Fibroblast of villous mesenchyme (primary cell): Measurements from ENCODE around the gene RASGRP2. TPM values are rescaled to one million over a fixed set of nuclear protein-coding genes. Genes with fewer than 3 reads are reported as not detected.

Experiments used
- DNase-seq: peaks from one replicate; pipeline ENCODE4 v3.0.0-alpha.2; 2010; ENCODE audit warnings: low read depth
- H3K4me3 ChIP-seq: 2 replicates; pipeline ENCODE4 v1.5.1; 2011; ENCODE audit warnings: low read depth, mild to moderate bottlenecking, low read length
- CTCF ChIP-seq: IDR thresholded peaks from 2 replicates; pipeline ENCODE4 v1.5.1; 2012; ENCODE audit warnings: low read depth, mild to moderate bottlenecking, low read length; ENCODE audit not compliant: insufficient read depth
- total RNA-seq: library from RNA; depleted of rRNA; stranded (reverse); fragments of >200 nt; gene quantifications from 2 replicates; pipeline ENCODE4 v1.2.3, GENCODE V29; 2012

Gene RASGRP2
- total RNA-seq, 1 donor = 12.5 TPM

GRCh38 chr11:64713781-64714363 lies 30.1 kb downstream of the RASGRP2 start:
- DNase-seq = no peak
- TF ChIP-seq CTCF = no peak
- H3K4me3 ChIP-seq = no peak overlapping the region

GRCh38 chr11:64713016-64713707 lies 30.8 kb downstream of the RASGRP2 start:
- no peak overlapping the region for H3K4me3 ChIP-seq
- no peak for TF ChIP-seq CTCF
- peak; percentile 58 for DNase-seq

- no peak for DNase-seq
- TF ChIP-seq CTCF = no peak
- H3K4me3 ChIP-seq = no peak overlapping the region
These were observed 31.4 kb downstream of the RASGRP2 start for GRCh38 chr11:64712430-64713015.

GRCh38 chr11:64711956-64712362 lies 32.0 kb downstream of the RASGRP2 start:
- no peak for TF ChIP-seq CTCF
- DNase-seq = no peak

GRCh38 chr11:64711138-64711955 lies 32.6 kb downstream of the RASGRP2 start:
- no peak for TF ChIP-seq CTCF
- H3K4me3 ChIP-seq = no peak overlapping the region
- no peak for DNase-seq

More at GRCh38 chr11:64711956-64712362, 32.0 kb downstream of the RASGRP2 start:
- H3K4me3 ChIP-seq = no peak overlapping the region

GRCh38 chr11:64710418-64711137 lies 33.4 kb downstream of the RASGRP2 start:
- TF ChIP-seq CTCF = no peak
- H3K4me3 ChIP-seq = no peak overlapping the region
- DNase-seq = no peak
